PC-9 (cell line): Measurements from ENCODE around the gene HFE.

ENCODE experiments used
- CTCF ChIP-seq: fragments of 200-600 bp; sonication (generic); conservative IDR thresholded peaks from 2 replicates; pipeline ENCODE4 v1.6.1; 2017; ENCODE audit warnings: mixed run types, antibody characterized with exemption, mild to moderate bottlenecking, moderate library complexity
- EZH2 ChIP-seq: fragments of 200-600 bp; sonication (generic); IDR thresholded peaks from 2 replicates; pipeline ENCODE4 v1.8.0; 2017; ENCODE audit warnings: antibody characterized with exemption, low read depth

- TF ChIP-seq CTCF = no peak
- no peak for TF ChIP-seq EZH2
These were observed 36.4 kb downstream of the HFE start for GRCh38 chr6:26123675-26123946.
